Kidney epithelial cell (primary cell): ENCODE data around the gene TMEM139. TPM values are rescaled to one million over a fixed set of nuclear protein-coding genes. Genes with fewer than 3 reads are reported as not detected.
A peak's percentile ranks its signal among the peaks of the same experiment; 100 is the strongest.

ENCODE experiments used
- DNase-seq: peaks from one replicate; pipeline ENCODE4 v3.0.0-alpha.2; 2010; ENCODE audit warnings: low read depth
- H3K27me3 ChIP-seq: 2 replicates; pipeline ENCODE4 v1.6.0; 2011; ENCODE audit warnings: low read length; ENCODE audit not compliant: control insufficient read depth, insufficient read depth
- H3K36me3 ChIP-seq: 2 replicates; pipeline ENCODE4 v1.5.1; 2011; ENCODE audit warnings: low read length; ENCODE audit not compliant: control insufficient read depth, insufficient read depth
- H3K4me3 ChIP-seq: 2 replicates; pipeline ENCODE4 v1.5.1; 2011; ENCODE audit warnings: low read depth, mild to moderate bottlenecking, control low read depth, low read length
- total RNA-seq: library from RNA; depleted of rRNA; stranded (reverse); fragments of >200 nt; gene quantifications from 2 replicates; pipeline ENCODE4 v1.2.3, GENCODE V29; 2015
- TF ChIP-seq, protein P1 (sequence below): IDR thresholded peaks from 2 replicates; pipeline ENCODE4 v1.5.1; 2011; ENCODE audit warnings: mild to moderate bottlenecking, moderate library complexity, low read length, control low read depth, inconsistent platforms; ENCODE audit not compliant: insufficient read depth, poor library complexity, severe bottlenecking

TMEM139 gene
- total RNA-seq, 1 donor from 2014 or later: 11.9 TPM

- H3K27me3 ChIP-seq: no peaks in the 10 kb centered on the region
- TF ChIP-seq, protein P1, sequence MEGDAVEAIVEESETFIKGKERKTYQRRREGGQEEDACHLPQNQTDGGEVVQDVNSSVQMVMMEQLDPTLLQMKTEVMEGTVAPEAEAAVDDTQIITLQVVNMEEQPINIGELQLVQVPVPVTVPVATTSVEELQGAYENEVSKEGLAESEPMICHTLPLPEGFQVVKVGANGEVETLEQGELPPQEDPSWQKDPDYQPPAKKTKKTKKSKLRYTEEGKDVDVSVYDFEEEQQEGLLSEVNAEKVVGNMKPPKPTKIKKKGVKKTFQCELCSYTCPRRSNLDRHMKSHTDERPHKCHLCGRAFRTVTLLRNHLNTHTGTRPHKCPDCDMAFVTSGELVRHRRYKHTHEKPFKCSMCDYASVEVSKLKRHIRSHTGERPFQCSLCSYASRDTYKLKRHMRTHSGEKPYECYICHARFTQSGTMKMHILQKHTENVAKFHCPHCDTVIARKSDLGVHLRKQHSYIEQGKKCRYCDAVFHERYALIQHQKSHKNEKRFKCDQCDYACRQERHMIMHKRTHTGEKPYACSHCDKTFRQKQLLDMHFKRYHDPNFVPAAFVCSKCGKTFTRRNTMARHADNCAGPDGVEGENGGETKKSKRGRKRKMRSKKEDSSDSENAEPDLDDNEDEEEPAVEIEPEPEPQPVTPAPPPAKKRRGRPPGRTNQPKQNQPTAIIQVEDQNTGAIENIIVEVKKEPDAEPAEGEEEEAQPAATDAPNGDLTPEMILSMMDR: no peak
- no peak for DNase-seq
- no peak overlapping the region for H3K4me3 ChIP-seq
- no peaks in the 10 kb centered on the region for H3K36me3 ChIP-seq
These were observed 44.9 kb upstream of the TMEM139 start for GRCh38 chr7:143239813-143240212.

- TF ChIP-seq, protein P1: peak; percentile 89
- no peaks in the 10 kb centered on the region for H3K27me3 ChIP-seq
- DNase-seq: peak; percentile 44
- no peaks in the 10 kb centered on the region for H3K36me3 ChIP-seq
- H3K4me3 ChIP-seq: no peak overlapping the region
These were observed 44.2 kb upstream of the TMEM139 start for GRCh38 chr7:143240291-143241168.

DNA sequence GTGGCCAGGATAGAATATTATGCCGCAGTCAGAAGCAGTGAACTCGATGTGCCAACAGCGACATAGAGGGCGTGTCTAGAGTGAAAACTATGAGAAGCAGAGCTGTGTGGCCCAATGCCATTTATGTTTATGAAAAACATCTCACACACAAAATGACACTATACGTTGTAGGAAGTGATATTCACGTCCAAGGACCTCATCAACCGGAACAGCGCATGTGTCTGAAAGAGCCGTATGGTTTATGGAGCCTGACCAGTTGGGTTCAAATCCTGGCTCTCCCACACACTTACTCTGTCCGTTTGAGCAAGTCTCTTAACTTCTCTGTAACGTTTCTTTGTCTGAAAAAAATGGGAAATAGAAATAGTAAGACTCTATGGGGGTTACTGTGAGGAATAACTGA is 42.5 kb upstream of the TMEM139 start:
- H3K27me3 ChIP-seq: no peaks in the 10 kb centered on the region
- TF ChIP-seq, protein P1: no peak
- no peaks in the 10 kb centered on the region for H3K36me3 ChIP-seq
- no peak overlapping the region for H3K4me3 ChIP-seq
- DNase-seq: no peak

- Histone ChIP-seq H3K4me3 (no peak overlapping the region), H3K27me3 (no peaks in the 10 kb centered on the region), H3K36me3 (no peaks in the 10 kb centered on the region)
- no peak for DNase-seq
- TF ChIP-seq, protein P1: no peak
These were observed 41.6 kb upstream of the TMEM139 start for GRCh38 chr7:143243111-143243510.

DNA sequence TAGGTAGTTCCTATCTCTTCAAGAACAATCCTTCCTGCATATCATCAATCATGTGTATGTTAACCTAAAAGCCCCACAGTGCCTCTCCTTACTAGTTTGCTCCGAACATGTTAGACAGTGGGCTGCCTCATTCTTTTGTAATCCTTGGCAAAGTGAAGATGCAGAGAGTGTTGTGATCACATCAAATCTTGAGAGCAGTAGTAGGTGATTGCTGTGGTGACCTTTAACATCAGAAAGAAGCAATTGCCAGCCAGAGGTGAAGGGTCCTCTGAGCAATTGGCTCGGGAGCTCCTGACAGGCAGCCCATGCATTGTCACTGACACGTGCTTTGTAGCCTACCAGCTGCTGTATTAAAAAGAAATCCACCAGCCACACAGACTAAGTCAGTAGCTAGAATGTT is 41.1 kb upstream of the TMEM139 start:
- no peak for DNase-seq
- Histone ChIP-seq H3K27me3 (no peaks in the 10 kb centered on the region), H3K4me3 (no peak overlapping the region), H3K36me3 (no peaks in the 10 kb centered on the region)
- TF ChIP-seq, protein P1: no peak
